Spleen (tissue), 7 donors: ENCODE data around the gene CEP164.
"Not testable (repeated sequence)": the region's sequence is repeated elsewhere in the genome, so short reads cannot be mapped to it uniquely, and the experiment has no call there.

Source experiments
- POLR2A ChIP-seq, 3 donors: fragments of 450-650 bp; IDR thresholded peaks; one replicate each; pipeline ENCODE4 v1.5.1; 2017; ENCODE audit warnings: antibody characterized with exemption in 3 of 3, mild to moderate bottlenecking in 1 of 3
- TF ChIP-seq, protein P1 (sequence below), 11 experiments: fragments of 200-600 bp in 7 of 11; fragments of 450-650 bp in 4 of 11; sonication (generic) in 4 of 11; IDR thresholded peaks in 8 of 11; conservative IDR thresholded peaks in 3 of 11; 1 replicate in 7 of 11; 2 replicates in 4 of 11; pipeline versions ENCODE4 v1.4.0 to v1.8.0; 2016 to 2021; ENCODE audit warnings: antibody characterized with exemption in 11 of 11, inconsistent platforms in 4 of 11, mild to moderate bottlenecking in 1 of 11
- donor health status: DM: no; HTN: no; CAD: no; lungs with moderate emphysema.
- donor health status: DM: no; HTN: no; CAD: no.
- donor health status: DM: no; HTN: no; CAD: no.

DNA sequence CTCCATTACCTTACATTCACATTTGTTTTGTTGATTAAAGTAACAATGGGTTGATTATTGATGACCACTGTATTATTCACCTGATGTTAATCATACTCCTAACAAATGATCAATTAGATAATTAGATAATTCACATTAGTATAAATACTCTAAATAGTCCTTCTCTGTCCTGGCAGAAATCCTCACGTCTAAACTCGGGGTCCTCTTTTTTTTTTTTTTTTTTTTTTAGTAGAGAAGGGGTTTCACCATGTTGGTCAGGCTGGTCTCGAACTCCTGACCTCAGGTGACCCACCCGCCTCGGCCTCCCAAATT, 443 bp upstream of the CEP164 start:
- TF ChIP-seq POLR2A (IDR thresholded peaks at IDR 0.05) = not testable (repeated sequence)
- TF ChIP-seq, protein P1, sequence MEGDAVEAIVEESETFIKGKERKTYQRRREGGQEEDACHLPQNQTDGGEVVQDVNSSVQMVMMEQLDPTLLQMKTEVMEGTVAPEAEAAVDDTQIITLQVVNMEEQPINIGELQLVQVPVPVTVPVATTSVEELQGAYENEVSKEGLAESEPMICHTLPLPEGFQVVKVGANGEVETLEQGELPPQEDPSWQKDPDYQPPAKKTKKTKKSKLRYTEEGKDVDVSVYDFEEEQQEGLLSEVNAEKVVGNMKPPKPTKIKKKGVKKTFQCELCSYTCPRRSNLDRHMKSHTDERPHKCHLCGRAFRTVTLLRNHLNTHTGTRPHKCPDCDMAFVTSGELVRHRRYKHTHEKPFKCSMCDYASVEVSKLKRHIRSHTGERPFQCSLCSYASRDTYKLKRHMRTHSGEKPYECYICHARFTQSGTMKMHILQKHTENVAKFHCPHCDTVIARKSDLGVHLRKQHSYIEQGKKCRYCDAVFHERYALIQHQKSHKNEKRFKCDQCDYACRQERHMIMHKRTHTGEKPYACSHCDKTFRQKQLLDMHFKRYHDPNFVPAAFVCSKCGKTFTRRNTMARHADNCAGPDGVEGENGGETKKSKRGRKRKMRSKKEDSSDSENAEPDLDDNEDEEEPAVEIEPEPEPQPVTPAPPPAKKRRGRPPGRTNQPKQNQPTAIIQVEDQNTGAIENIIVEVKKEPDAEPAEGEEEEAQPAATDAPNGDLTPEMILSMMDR (IDR thresholded peaks at IDR 0.05 in 8 of 11, conservative IDR thresholded peaks at IDR 0.05 in 3 of 11) = not testable (repeated sequence)
